GM19397 (cell line): ENCODE measurements around the gene MRPL39.

Experiments used
- ATAC-seq: cut with Tn5 transposase; IDR thresholded peaks from one replicate; pipeline ENCODE4 v1.9.1; 2021; ENCODE audit warnings: mild to moderate bottlenecking, moderate library complexity; ENCODE audit not compliant: unreplicated experiment

MRPL39 gene

DNA sequence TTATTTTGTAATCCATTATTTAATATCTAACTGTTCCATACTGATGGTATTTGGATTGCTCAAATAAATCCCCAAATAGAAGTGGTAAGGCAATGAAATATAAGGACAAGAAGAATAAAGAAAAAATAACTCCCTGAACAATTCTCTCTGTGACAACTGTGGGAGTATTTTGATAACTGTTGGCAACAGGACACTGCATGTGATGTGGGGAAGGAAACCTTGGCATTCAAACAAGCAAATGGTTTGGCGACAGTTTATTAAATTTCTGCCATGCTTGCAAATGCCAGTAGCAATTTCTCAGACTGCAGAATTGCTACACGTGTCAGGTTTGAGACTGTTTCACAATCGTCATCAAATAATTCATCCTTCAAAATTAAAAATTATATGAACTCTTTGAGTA lies 8.6 kb upstream of the MRPL39 start:
- no peak for ATAC-seq

DNA sequence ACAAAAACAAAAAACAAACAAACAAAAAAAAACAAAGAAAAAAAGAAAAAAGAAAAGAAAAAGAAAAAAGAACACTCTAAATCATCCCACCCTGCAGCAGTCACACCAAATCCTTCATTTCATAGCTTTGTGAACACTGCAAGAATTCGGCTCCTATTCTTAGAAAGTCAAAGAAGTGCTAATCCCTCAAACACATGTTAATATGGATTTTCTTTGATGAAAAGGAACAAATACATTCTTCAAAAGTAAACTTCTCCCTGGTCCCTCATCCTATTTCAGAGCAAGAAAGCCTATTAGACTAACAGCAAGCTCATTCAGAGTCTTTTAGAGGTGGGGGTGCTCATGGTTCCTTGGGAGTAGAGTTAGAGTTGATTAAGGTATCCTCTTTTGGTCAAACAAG lies 7.2 kb upstream of the MRPL39 start:
- ATAC-seq: no peak

DNA sequence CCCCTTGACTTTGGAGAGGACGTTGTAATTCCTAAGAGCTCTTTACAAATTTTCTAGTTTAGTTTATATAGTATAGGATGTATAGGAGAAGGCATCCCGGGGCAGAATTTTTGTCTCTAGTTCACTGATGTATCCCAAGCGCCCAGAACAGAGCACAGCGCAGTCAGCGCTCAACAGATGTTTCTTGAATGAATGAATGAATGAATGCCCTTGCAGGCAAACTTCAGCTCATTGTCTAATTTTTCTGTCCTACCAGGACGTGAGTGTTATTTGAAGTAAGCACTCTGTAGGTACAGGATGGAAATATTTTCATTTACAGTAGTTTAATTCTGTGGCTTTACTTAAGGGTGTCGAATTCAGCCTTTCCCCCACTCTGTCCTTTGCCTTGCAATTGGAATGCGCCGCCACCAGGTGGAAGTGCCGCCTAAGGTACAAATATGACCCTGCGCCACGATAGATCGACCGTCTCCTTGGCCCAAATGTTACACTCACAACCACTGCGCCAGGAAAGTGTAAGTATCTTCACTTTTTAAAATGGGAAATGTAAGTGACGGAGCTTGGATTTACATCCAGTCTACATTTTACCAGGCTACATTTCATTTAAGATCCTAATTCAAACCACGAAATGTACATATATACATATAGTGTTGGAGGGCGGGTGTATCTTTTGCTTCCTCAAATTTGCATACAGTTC lies 910 bp upstream of the MRPL39 start:
- ATAC-seq: peak; percentile 71

DNA sequence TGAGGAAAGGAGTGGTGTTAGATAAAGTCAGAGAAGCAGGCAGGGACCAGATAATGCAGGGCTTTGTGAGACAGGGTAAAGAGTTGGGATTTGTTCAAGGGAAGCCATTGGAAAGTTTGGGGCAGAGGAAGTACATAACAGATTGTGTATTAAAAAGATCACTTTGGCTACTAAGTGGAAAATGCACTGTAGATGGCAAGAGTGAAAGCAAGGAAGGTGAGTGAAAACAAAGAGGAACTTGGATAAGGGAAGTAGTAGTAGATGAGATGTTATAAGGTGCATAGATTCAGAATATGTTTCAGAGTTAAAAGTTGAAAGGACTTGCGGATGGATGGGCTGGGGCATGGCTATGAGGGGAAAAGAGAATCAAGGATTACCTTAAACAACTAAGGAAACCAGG lies 17.4 kb downstream of the MRPL39 start:
- ATAC-seq: no peak

DNA sequence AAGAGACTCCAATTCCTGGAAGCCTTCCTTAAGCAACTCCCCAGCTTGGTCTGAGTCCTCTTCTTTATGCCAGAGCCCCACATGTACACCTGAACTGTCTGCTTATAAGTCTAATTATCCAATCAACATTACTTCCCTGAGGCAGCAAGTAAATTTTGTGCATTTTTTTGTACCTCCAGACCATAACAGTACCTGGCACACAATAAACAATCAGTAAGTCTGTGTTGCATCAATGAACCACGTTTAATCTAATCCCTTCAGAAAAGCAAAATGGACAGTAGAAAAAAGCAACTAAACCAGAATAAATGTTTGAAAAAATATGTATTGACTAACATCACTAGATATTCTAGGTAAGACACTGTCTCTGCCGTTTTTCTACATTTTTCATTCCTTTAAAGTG lies 20.5 kb downstream of the MRPL39 start:
- ATAC-seq: no peak

DNA sequence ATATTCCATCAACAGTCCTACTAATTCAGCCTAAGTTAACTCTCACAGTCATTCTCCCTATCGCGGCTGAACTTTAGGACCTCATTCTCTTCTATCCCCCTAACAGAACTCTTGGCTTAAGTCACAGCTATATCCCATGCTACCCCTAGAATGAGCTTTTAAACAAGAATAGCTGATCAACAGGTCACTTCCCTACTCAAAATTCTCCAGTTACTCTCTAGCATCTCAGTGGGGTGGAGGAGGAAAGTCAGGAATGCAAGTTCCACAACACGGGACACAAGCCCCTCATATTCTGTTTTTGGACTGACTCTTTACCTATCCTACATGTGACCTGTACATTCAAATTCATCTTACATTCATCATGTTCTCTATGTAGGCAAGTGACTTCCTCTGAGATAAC lies 21.0 kb downstream of the MRPL39 start:
- ATAC-seq: no peak

DNA sequence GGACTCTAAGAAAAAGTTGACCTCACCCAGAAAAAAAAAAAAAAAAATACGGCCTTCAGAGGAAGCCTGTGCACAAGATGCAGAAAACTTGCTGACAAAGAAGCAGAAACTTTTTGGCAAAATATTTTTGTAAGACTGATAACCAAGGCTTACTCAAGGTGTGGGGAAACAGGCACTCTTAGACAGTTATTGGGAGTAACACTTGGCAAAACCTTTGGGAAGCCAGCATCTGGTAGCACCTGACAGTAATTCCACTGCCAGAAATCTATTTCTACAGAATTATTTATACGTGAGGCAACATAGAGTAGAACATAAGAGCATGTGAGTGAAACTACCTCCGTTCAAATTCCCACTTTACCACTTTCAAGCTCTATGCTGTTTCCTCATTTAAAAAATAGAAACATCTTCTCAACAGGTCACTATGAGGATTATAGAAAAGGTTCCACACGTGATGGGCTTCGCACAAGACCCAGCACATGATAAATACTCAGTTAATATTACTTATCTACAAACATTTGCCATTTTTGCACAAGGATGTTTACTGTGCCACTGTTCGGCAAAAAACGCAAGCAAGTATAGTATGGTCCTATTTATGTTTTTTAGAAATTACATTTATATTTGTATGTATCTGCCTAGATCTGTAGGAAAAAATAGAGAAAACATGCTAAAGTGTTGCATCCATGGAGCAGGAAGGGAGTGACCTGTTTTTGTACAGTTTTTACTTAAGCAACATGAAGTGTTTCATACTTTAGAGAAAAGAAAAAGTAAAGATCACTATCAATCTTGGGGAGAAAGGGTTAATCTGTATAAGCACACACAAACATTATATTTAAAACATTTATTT lies 22.2 kb downstream of the MRPL39 start:
- no peak for ATAC-seq

DNA sequence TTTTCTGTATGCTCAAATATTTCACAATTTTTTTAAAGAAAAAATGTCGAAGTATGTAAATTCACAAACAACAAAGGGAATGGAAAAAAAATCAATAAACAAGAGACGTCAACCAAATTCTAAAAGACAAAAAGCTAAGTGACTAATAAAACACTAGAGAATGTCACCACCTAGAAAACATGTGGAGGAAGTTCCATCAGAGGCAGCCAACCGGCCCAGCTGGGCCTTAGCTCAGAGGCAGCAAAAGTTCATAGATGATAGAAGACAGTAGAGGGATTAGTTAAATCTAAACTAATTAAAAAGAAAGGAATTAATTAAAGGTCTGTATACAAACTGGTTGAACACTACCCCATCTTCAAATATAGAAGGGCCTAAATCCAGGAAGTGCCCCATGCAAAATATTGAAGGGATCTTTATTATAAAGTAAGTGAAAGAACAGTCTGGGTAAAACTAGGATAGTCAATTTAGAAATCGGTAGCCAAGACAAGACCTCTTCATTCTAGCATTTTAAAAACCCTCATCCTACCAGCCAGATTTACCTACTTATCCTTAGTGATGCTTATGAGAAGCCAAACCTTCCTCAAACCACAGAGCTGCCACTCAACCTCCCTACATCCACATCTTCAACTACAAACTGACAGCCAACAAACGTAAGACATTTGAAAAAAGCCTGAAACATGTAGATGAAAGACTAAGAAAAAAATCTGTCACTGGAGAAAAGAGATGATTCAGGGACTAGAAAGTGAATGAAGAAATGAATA lies 23.7 kb downstream of the MRPL39 start:
- ATAC-seq: no peak

DNA sequence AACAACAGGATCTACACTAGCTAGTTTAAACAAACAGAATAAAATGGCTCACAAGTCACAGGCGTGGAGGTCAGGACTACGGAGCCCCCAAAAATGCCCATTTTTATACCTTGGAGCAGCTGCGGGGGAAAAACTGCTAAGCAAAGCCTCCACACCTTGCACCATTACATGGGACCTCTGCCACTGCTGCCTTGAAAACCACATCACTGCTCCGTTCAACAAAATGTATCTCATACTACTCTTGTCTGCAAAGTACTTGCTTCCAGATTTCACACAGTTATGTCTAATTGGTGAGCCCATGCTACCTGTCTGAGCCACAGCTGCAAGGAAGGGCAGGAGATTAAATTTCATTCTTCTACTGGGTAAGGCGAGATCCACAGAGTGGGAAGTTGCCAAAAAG lies 24.4 kb downstream of the MRPL39 start:
- ATAC-seq: no peak

DNA sequence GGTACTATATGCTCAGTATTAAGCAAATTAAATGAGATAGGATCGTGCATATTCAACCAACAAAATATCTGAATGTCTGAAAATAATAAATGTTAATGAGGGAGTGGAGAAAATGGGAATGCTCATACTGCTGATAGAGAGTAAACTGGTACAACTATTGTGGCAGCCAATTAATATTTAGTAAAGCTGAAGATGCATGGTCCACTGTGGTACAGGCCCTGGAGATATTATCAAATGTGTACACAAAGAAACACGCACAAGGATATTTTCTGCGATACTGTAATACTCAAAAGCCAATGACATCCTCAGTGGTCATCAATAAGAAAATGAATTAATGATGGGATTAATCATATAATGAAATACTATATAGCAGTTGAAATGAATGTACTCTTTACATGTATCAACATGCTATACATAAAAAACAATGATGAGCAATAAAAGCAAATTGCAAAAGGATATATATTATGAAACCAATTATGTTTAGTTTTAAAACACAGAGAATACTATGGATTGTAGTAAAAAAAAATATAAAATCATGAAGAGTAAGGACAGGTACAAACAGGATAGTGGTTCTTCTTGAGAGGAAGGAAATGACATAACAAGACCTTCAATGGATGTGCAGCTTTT lies 25.0 kb downstream of the MRPL39 start:
- no peak for ATAC-seq

DNA sequence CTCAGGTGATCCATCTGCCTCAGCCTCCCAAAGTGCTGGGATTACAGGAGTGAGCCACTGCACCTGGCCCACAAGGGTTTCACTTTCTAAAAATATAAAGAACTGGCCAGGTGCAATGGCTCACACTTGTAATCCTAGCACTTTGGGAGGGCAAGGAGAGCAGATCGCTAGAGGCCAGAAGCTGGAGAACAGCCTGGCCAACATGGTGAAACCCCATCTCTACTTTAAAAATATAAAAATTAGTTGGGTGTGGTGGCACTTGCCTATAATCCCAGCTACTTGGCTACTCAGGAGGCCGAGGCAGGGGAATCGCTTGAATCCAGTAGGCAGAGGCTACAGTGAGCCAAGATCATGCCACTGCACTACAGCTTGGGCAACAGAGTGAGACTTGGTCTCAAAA lies 25.7 kb downstream of the MRPL39 start:
- ATAC-seq: no peak

DNA sequence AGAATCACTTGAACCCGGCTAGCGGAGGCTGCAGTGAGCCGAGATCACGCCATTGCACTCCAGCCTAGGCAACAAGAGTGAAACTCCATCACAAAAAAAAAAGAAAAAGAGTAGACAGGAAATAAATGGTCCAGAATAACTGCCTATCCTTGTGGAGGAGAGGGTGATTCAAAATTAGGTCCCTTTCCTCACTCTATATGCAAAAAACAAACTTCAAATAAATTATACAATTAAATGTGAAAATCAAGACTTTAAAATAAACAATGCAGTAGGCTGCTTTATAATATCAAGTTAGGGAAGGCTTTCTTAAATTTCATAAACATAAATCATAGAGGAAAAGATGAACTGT lies 26.4 kb downstream of the MRPL39 start:
- no peak for ATAC-seq

DNA sequence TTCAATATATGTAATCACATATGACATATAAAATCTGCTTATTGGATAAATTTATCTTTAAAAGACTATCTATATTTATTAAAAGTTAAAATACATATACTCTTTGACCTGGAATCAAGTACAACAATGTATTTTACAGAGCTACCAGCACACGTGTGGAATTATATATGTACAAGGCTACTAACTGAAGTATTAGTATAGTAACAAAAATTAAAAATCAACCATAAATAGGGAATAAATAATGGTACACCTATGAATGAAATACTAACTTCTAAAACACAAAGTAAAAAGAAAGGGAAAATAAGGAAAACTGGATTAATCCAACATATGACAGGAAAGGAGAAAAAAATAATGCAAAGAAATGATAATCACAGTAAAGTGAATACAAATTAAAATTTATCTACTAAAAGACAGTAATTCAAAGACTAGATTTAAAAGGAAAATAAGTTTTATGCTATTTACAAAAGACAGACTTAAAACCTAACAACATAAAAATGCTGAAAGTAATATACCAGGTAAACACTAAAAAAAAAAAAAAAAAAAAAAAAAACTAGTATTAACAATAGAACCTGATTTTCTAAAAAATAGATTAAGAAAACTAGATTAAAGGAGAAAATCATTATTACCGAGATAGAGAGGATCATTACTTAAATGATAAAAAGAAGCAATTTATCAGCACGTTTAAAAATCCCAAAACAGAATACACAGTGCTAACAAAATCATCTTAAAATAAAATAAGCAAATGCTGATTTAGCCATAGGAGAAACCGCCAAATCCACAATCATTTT lies 27.9 kb downstream of the MRPL39 start:
- no peak for ATAC-seq

DNA sequence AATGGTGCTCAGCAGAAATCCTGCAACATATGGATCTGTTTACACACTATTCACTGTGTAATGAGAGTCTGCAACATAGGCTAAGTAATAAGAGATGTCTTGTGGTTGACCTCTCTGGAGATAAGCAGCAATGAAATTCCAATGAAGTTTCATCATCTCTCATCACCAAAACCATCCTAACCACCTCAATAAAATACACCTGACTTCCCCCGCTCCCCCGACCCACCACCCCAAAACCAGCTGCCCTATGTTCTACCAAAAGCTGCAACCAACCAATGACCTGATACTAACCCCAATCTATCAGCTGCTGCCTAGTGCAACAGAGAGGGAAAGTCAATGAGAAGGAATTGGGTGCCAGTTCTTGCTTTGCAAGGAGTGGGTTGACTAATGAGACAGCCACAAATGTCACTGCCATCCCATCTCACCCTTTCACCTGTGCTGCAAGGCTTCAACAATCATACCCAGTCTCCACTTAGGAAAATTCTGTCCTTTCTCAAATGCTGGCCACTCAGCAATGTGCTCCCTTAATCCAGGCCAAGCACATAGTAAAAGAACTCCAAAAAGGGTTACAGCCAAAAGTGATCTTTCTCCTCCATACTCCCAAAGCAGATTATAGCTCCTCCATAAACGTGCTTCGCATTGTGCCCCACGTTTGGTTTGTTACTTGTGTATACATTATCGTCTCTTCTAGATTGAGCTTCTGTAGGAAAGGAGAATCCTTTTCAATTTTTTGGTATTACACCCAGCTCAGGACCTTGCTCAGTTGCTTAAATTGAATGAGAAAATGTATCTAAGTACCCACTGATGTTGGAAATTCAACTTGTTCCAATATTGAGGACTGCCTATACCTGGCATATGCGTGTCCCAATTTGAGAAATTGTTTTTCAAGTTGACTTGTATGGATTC lies 29.0 kb downstream of the MRPL39 start:
- peak; percentile 37 for ATAC-seq

DNA sequence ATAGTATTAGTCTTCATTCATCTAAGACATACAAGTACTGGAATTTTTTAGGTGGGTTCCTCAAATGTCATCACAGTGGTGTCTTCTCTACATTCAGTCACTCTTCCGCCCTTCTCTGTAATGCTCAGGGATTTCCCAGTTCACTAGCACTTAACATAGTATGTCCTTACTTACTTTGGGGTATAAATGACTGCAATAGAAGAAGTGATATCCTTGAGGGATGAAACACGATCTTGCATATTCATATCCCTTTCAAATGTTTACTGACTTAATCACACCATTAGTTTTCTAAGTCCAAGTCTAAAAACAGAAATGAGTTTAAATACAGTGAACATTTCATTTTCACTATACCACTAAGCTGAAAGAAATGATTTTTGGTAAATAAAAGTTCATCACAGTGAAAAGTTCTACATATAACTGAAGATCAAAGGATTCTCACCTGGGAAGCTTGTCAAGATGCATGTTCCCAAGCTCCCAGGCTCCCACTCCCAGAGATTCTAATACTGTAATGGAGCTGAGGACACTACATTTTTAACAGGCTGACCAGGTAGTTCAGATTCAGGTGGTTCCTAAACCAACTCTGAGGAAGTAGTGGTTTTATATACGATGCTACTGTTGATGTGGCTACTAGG lies 29.7 kb downstream of the MRPL39 start:
- ATAC-seq: peak; percentile 4

DNA sequence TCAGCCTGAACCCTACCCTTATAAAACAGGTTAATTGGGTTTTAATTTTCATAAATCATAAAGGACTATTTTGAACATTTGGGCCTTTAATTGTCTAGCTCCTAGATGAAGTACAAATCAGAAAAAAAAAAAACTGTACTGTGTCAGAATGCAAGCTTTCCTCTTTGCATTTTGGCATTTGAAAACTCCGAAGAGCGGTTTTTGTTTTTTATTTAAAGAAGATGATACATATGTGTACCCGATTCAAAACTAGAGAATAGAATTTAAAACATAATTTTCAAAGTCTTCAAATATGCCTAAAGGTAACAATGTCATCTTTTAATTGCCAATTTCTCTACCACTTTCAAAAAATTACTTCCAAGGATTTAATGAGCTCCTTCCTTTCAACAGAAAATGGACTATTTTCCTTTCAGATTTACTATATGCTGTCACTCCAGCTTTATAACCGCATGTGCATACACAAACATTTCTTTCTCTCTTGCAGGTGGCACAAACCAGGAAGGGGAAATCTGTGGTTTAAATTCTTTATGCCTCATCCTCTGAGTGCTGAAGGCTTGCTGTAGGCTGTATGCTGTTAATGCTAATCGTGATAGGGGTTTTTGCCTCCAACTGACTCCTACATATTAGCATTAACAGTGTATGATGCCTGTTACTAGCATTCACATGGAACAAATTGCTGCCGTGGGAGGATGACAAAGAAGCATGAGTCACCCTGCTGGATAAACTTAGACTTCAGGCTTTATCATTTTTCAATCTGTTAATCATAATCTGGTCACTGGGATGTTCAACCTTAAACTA lies 33.7 kb downstream of the MRPL39 start:
- peak; percentile 14 for ATAC-seq

DNA sequence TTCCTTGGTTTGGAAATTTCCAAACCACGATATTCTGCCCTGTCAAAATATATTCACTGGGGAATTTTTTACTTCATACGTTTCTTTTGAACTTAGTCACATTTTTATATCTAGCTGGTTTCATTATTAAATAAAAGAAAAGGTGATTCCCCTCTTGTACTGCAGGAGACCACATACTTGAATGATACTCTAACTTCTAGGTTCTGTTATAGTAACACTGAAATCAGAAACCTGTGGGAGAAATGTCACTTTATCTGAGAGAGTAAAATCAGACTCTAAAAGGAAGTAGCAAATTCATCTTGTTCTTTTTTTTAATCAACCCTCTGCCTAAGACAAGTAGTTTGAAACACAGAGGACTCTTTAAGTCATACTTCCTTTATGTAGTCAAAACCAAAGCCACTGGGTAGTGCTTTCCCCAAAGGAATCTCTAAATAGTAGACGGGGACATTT lies 34.4 kb downstream of the MRPL39 start:
- peak; percentile 22 for ATAC-seq

DNA sequence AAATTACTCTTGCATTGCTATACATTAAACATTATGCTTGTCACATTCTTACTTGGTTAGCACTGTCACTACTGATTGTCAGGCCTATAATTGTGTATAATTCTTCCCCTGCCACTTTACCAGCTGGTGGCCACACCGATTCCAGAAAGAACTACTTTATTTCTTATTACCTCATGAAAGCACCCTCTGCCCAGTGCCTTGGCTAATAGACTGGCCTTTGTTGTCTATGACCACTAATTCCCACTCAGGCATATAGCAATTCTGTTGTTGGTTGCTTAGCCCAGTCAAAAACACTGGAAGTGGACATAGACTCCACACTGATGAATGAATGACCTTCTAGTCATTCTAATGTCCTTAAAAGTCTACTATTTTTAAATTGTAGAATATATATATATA lies 35.6 kb downstream of the MRPL39 start:
- ATAC-seq: no peak
